HUDEP-2 (cell line): ENCODE measurements around the gene KLHDC9.

Source experiments
- DNase-seq, 76 experiments: peaks; one replicate each; lab custom pipeline; 2025; ENCODE audit not compliant: unreplicated experiment in 76 of 76; lab: John Stamatoyannopoulos, UW

Gene KLHDC9

DNA sequence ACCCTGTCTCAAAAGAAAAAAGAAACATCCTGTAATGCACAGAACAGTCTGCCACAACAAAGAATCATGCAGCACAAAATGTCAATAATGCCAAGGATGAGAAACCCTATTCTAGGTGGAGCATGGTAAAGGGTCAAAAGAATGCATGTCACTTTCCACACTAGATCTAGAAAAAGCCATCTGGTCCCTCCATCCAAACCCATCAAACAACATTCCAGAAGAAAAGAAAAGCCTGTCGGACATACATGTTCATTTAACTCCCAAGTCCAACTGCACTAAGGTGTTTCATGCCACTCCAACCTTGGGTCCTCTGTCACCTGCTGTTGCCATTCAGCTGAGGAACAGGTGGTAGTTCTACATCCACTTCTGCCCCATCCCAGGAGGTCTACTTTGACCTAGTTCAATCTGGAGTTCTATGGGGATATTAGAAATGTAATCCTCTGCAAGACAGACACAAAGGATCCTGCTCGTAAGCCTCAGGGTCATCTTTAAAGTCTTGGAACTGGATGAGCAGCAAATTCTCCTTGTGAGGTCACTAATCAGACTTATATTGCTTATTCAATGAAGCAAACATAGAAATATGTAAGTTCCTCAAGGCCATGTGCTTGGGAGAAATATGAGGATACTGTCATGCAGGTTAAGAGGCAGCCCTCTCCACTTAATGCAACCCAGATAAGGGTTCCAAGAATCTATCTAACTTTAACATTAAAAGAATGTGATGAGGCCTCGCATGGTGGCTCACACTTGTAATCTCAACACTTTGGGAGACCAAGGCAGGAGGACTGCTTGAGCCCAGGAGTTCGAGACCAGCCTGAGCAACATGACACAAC lies 30.6 kb downstream of the KLHDC9 start:
- DNase-seq = peak in 1 of 76 experiments; percentile 4

GRCh38 chr1:161130266-161130665 lies 32.1 kb downstream of the KLHDC9 start:
- DNase-seq = no peak

- DNase-seq = peak in 1 of 76 experiments; percentile 44
These were observed 33.6 kb downstream of the KLHDC9 start for GRCh38 chr1:161131523-161132409.

DNA sequence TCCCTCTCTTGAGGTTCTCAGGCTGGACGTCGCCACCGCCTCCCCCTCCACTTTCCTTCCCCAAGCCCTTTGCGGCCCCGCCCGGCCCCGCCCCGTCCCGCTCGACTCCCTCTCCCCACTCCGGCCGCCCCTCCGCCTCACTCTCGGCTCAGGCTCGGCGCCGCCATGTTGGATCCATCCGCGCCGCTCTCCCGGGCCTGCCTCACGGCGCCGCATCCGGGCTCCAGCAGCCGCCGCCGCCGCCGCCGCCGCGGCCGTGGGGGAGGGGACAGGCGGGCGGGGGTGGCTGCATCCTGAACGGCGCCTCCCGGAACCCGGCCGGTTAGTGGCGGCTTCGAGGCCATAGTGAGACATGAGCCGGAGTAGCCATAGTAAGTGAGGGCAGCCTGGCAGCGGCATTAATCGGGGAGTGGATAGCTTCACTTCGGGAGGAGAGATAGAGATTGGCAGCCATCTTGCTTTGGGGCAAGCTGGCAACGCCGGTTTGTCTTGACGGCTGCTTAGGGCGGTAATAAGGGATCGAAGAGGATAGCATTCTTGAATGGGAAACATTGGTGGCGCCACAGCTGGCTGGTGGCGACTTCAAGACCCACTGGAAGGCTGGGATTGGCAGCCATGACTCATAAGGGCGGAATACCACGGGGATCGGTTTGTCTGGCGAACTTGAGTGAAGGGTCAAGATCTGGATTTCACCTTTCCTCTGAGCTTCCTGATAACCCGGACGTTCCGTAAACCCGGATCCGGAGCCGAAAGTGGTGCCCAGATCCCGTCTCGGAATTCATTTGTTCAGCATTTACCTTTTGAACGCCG lies 34.5 kb downstream of the KLHDC9 start, which contains the start of gene DEDD:
Gene DEDD (minus strand): TSS at position 258 of the 810 bp plus-strand sequence. CDS start 8,205 bp downstream, outside the sequence.
- peak; percentile 23 to 97 (median 90) for DNase-seq

DNA sequence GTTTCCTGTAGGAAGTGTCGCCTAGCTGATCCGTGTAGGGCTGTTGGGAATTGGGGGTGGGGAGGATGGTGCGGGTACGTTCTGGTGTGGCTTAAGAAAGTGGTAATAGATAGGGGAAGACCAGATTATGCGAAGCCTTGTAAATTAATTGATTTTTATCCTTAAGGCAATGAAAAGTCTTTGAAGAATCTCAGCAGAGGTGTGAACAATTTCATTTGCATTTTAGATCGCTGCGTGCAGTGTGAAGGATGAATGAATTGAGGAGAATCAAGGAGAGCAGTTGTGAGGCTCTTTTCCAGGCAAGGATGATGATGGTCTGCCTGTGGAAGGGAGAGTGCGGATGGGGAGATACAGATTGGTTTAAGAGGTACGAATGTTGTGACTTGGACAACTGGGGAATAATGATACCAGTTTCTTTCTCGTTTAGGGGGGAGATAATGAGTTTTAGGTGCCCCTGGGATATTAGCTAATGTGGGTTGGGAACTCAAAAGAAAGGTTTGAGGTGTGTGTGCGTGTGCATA lies 35.1 kb downstream of the KLHDC9 start:
- peak in 2 of 76 experiments; percentile 33 to 40 for DNase-seq

- no peak for DNase-seq
These were observed 39.7 kb downstream of the KLHDC9 start for GRCh38 chr1:161137881-161138280.

DNA sequence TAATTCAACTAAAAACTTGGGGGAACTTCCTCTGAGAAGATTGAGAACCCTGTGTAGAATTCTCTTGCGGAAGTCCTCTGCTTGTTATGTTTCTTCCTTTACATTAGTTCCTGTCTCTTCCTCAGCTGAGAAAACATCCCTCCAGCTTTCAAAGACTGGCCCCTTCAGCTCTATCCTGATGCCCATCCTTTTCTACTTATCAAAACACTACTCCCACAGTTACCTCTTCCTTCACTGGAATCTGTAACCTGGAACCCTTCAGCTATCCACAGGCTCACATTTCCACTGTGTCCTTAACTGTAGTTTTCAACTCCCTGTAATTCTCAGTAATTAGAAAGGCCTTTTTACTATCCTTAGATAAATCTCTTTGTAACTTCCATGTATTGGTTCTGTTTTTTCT lies 40.3 kb downstream of the KLHDC9 start:
- DNase-seq = no peak

GRCh38 chr1:161139766-161140165 lies 41.6 kb downstream of the KLHDC9 start:
- DNase-seq = peak in 35 of 76 experiments; percentile 4 to 57 (median 27)

GRCh38 chr1:161140755-161141400 lies 42.7 kb downstream of the KLHDC9 start:
- DNase-seq = no peak

GRCh38 chr1:161145832-161146231 lies 47.7 kb downstream of the KLHDC9 start:
- no peak for DNase-seq
